Measurements from ENCODE around the gene GK.
"Not testable (repeated sequence)": the region's sequence is repeated elsewhere in the genome, so short reads cannot be mapped to it uniquely, and the experiment has no call there.

GK gene

GRCh38 chrX:30622361-30622760, 30.9 kb upstream of the GK start:
- TF ChIP-seq CTCF (IDR thresholded peaks at IDR 0.05; ENCODE audit: low read length) (no peak), EZH2 (IDR thresholded peaks at IDR 0.05; ENCODE audit: borderline replicate concordance, low read length) (no peak)
- H3F3A ChIP-seq (ENCODE audit: insufficient read depth, low read length): no peaks in the 10 kb centered on the region
- H3K4me1 ChIP-seq (ENCODE audit: insufficient read depth, low read length, severe bottlenecking): peaks cover 5% of the 10 kb centered on the region
- H3K4me3 ChIP-seq (ENCODE audit: low read depth, low read length, poor library complexity, severe bottlenecking): no peak overlapping the region
- H3K27ac ChIP-seq (ENCODE audit: low read depth, low read length, poor library complexity, severe bottlenecking): no peak overlapping the region
- H3K9ac ChIP-seq (ENCODE audit: low read length): no peak overlapping the region
- no peaks in the 10 kb centered on the region for H4K20me1 ChIP-seq (ENCODE audit: insufficient read depth, low read length)
- H3K27me3 ChIP-seq (ENCODE audit: insufficient read depth, low read length): no peaks in the 10 kb centered on the region
- H3K9me2 ChIP-seq (ENCODE audit: low read depth, low read length): no peaks in the 10 kb centered on the region
- H3K36me3 ChIP-seq (ENCODE audit: insufficient read depth, low read length): no peaks in the 10 kb centered on the region; the same call in 1 of the 2 replicates
- no peaks in the 10 kb centered on the region for H3K79me2 ChIP-seq (ENCODE audit: insufficient read depth, low read length)
- H3K9me3 ChIP-seq (ENCODE audit: low read length): 0 out of 2 replicates have a peak, but pooled peaks cover 2% of the 10 kb centered on the region
- H2AFZ ChIP-seq (ENCODE audit: low read length): no peak overlapping the region
- no peak overlapping the region for H3K4me2 ChIP-seq (ENCODE audit: low read length)

DNA sequence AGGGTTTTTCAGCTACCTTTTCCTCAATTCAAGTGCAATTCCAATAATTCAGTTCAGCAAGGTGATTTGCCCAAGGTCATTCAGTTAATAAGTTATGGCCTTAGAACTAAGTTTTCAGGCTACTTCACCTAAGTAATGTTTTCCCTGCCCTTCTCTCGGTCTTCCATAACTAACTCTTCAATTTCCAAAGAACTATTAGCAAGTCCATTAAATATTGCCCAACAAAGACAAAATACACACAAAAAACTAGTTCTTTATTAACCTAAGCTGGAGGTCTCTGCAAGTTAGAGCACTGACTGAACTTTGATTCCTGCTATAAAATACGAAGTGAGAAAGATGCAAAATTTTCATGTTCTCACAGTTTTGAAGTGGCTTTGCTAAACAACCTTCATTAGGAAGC, 26.8 kb upstream of the GK start:
- Histone ChIP-seq H3K27me3 (ENCODE audit: insufficient read depth, low read length) (no peaks in the 10 kb centered on the region), H4K20me1 (ENCODE audit: insufficient read depth, low read length) (no peaks in the 10 kb centered on the region), H3K4me1 (ENCODE audit: insufficient read depth, low read length, severe bottlenecking) (no peaks in the 10 kb centered on the region), H3K4me2 (ENCODE audit: low read length) (no peak overlapping the region), H3K4me3 (ENCODE audit: low read depth, low read length, poor library complexity, severe bottlenecking) (no peak overlapping the region), H2AFZ (ENCODE audit: low read length) (no peak overlapping the region), H3K9ac (ENCODE audit: low read length) (no peak overlapping the region), H3K27ac (ENCODE audit: low read depth, low read length, poor library complexity, severe bottlenecking) (no peak overlapping the region), H3K36me3 (ENCODE audit: insufficient read depth, low read length) (no peaks in the 10 kb centered on the region; the same call in 1 of the 2 replicates), H3K9me3 (ENCODE audit: low read length) (0 out of 2 replicates have a peak, but pooled peaks cover 2% of the 10 kb centered on the region), H3K9me2 (ENCODE audit: low read depth, low read length) (no peaks in the 10 kb centered on the region), H3K79me2 (ENCODE audit: insufficient read depth, low read length) (no peaks in the 10 kb centered on the region), H3F3A (ENCODE audit: insufficient read depth, low read length) (no peaks in the 10 kb centered on the region)
- TF ChIP-seq CTCF (IDR thresholded peaks at IDR 0.05; ENCODE audit: low read length) (no peak), EZH2 (IDR thresholded peaks at IDR 0.05; ENCODE audit: borderline replicate concordance, low read length) (no peak)

DNA sequence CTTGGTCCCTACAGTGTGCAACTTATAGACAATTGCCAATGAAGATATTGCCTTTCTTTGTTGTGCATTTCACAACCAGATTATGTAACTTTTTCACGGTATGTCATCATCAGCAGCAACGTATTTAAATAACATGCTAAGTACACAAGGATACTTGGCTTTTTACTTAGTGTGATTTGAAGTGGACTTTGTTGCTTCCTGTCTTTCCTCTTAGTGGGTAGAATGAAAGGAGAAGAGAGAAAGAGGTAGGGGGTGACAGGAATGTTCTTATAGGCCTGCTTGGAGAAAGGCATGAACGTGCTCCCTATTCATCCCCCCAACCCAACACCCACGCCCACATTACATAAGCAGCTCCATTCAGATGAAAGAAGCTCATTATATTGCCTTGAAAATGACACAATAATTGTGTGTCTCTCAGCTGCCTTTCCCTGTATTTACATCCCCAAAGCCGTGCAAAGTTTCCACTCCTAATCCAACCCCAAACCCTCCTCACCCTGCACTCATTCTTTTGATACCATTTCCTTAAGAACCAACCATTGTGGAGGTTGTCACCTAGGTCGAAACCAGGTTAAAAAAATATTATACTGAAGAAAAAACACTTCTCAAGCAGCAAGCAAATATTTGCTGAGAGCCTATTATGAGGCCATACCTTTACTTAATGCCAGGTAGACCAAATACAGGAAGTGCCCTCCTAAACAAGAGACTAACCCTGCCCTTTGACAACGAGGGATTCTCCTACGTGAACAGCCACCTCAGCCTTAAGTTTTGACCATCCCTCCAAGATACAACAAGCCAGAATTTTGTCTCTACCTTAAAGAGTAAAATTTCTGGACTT, 25.2 kb upstream of the GK start:
- Histone ChIP-seq H3K9ac (ENCODE audit: low read length) (no peak overlapping the region), H3F3A (ENCODE audit: insufficient read depth, low read length) (no peaks in the 10 kb centered on the region), H3K27ac (ENCODE audit: low read depth, low read length, poor library complexity, severe bottlenecking) (no peak overlapping the region), H3K79me2 (ENCODE audit: insufficient read depth, low read length) (no peaks in the 10 kb centered on the region), H3K4me3 (ENCODE audit: low read depth, low read length, poor library complexity, severe bottlenecking) (no peak overlapping the region), H2AFZ (ENCODE audit: low read length) (no peak overlapping the region), H3K4me1 (ENCODE audit: insufficient read depth, low read length, severe bottlenecking) (no peaks in the 10 kb centered on the region), H3K4me2 (ENCODE audit: low read length) (no peak overlapping the region), H4K20me1 (ENCODE audit: insufficient read depth, low read length) (no peaks in the 10 kb centered on the region), H3K9me2 (ENCODE audit: low read depth, low read length) (no peaks in the 10 kb centered on the region), H3K27me3 (ENCODE audit: insufficient read depth, low read length) (no peaks in the 10 kb centered on the region), H3K36me3 (ENCODE audit: insufficient read depth, low read length) (no peaks in the 10 kb centered on the region), H3K9me3 (ENCODE audit: low read length) (no peaks in the 10 kb centered on the region)
- TF ChIP-seq EZH2 (IDR thresholded peaks at IDR 0.05; ENCODE audit: borderline replicate concordance, low read length) (no peak), CTCF (IDR thresholded peaks at IDR 0.05; ENCODE audit: low read length) (no peak)

DNA sequence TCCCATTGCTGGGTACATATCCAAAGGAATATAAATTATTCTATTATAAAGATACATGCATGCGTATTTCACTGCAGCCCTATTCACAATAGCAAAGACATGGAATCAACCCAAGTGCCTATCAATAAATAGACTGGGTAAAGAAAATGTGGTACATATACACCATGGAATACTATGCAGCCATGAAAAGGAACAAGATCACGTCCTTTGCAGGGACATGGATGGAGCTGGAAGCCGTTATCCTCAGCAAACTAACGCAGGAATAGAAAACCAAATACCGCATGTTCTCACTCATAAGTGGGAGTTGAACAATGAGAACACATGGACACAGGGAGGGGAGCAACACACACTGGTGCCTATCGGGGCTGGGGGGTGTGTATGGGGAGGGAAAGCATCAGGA, 19.2 kb upstream of the GK start:
- not testable (repeated sequence) for H3K9me2 ChIP-seq (ENCODE audit: low read depth, low read length); H3K4me1 ChIP-seq (ENCODE audit: insufficient read depth, low read length, severe bottlenecking); H3K27ac ChIP-seq (ENCODE audit: low read depth, low read length, poor library complexity, severe bottlenecking); H4K20me1 ChIP-seq (ENCODE audit: insufficient read depth, low read length); H3K4me2 ChIP-seq (ENCODE audit: low read length); H3K36me3 ChIP-seq (ENCODE audit: insufficient read depth, low read length); H2AFZ ChIP-seq (ENCODE audit: low read length); H3K9ac ChIP-seq (ENCODE audit: low read length); H3K79me2 ChIP-seq (ENCODE audit: insufficient read depth, low read length); H3K27me3 ChIP-seq (ENCODE audit: insufficient read depth, low read length); H3K9me3 ChIP-seq (ENCODE audit: low read length); H3K4me3 ChIP-seq (ENCODE audit: low read depth, low read length, poor library complexity, severe bottlenecking); H3F3A ChIP-seq (ENCODE audit: insufficient read depth, low read length)
